OCI-LY1 (cell line): Measurements from ENCODE around the gene TANGO6.

ENCODE experiments used
- EZH2 ChIP-seq: fragments of 200-600 bp; sonication (generic), shearing (Covaris generic); IDR thresholded peaks from 2 replicates; pipeline ENCODE4 v1.8.0; 2017; ENCODE audit warnings: borderline replicate concordance, mixed run types, mild to moderate bottlenecking, antibody characterized with exemption, low read length, moderate library complexity, mixed read lengths
- TF ChIP-seq, protein P1 (sequence below): fragments of 200-600 bp; sonication (generic), shearing (Covaris generic); IDR thresholded peaks from 2 replicates; pipeline ENCODE4 v1.5.1; 2017; ENCODE audit warnings: mild to moderate bottlenecking, antibody characterized with exemption, low read length, moderate library complexity, mixed read lengths

DNA sequence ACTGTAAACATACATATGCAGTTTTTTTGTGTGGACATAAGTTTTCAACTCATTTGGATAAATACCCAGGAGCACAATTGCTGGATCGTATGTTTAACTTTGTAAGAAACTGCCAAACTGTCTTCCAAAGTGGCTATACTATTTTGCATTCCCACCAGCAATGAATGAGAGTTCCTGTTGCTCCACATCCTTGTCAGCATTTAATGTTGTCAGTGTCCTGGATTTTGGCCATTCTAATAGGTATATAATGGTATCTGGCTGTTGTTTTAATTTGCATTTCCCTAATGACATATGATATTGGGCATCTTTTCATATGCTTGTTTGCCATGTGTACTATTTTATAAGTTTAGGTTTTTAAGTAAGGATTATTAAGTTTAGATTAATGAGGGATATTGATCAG, 14.1 kb downstream of the TANGO6 start:
- TF ChIP-seq, protein P1, sequence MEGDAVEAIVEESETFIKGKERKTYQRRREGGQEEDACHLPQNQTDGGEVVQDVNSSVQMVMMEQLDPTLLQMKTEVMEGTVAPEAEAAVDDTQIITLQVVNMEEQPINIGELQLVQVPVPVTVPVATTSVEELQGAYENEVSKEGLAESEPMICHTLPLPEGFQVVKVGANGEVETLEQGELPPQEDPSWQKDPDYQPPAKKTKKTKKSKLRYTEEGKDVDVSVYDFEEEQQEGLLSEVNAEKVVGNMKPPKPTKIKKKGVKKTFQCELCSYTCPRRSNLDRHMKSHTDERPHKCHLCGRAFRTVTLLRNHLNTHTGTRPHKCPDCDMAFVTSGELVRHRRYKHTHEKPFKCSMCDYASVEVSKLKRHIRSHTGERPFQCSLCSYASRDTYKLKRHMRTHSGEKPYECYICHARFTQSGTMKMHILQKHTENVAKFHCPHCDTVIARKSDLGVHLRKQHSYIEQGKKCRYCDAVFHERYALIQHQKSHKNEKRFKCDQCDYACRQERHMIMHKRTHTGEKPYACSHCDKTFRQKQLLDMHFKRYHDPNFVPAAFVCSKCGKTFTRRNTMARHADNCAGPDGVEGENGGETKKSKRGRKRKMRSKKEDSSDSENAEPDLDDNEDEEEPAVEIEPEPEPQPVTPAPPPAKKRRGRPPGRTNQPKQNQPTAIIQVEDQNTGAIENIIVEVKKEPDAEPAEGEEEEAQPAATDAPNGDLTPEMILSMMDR: no peak
- TF ChIP-seq EZH2: no peak
